HFF-Myc (cell line): ENCODE measurements around the gene NXF3.
"Not testable (repeated sequence)": the region's sequence is repeated elsewhere in the genome, so short reads cannot be mapped to it uniquely, and the experiment has no call there.

Source experiments
- DNase-seq: peaks from one replicate; pipeline ENCODE4 v3.0.0-alpha.2; 2011; ENCODE audit warnings: low read depth; ENCODE audit errors: extremely low read depth
- H3K4me3 ChIP-seq: replicated peaks from 2 replicates; pipeline ENCODE4 v1.5.1; 2011; ENCODE audit warnings: low read depth, mild to moderate bottlenecking, control low read depth, low read length
- CTCF ChIP-seq: IDR thresholded peaks from 2 replicates; pipeline ENCODE4 v1.5.1; 2012; ENCODE audit warnings: mild to moderate bottlenecking, low read depth, low read length, control low read depth; ENCODE audit errors: missing control alignments

The NXF3 gene

GRCh38 chrX:103092942-103093341, at the start of gene NXF3:
TSS of gene NXF3 (minus strand) at chrX:103093143. CDS start at chrX:103093023, 120 bp downstream.
- no peak for DNase-seq
- no peak within 1 kb of the TSS for H3K4me3 ChIP-seq
- TF ChIP-seq CTCF = no peak

- not testable (repeated sequence) for H3K4me3 ChIP-seq, DNase-seq
These were observed 43.6 kb upstream of the NXF3 start for GRCh38 chrX:103136528-103136927.

GRCh38 chrX:103124284-103124683, 31.3 kb upstream of the NXF3 start:
- DNase-seq = no peak
- H3K4me3 ChIP-seq = no peak overlapping the region
- no peak for TF ChIP-seq CTCF

- DNase-seq = no peak
- H3K4me3 ChIP-seq = no peak overlapping the region
- TF ChIP-seq CTCF = no peak
These were observed 27.8 kb upstream of the NXF3 start for GRCh38 chrX:103120748-103121147.

GRCh38 chrX:103116970-103117369, 24.0 kb upstream of the NXF3 start:
- H3K4me3 ChIP-seq, DNase-seq: not testable (repeated sequence)

- H3K4me3 ChIP-seq, DNase-seq: not testable (repeated sequence)
These were observed 16.6 kb upstream of the NXF3 start for GRCh38 chrX:103109497-103109896.

GRCh38 chrX:103107836-103108235, 14.9 kb upstream of the NXF3 start:
- no peak for DNase-seq
- TF ChIP-seq CTCF = no peak
- no peak overlapping the region for H3K4me3 ChIP-seq

- DNase-seq = not testable (repeated sequence)
These were observed 14.3 kb upstream of the NXF3 start for GRCh38 chrX:103107227-103107737.

GRCh38 chrX:103104370-103104769, 11.4 kb upstream of the NXF3 start:
- not testable (repeated sequence) for DNase-seq, H3K4me3 ChIP-seq

More at GRCh38 chrX:103107227-103107737, 14.3 kb upstream of the NXF3 start:
- not testable (repeated sequence) for H3K4me3 ChIP-seq

GRCh38 chrX:103103866-103104265, 10.9 kb upstream of the NXF3 start:
- DNase-seq, H3K4me3 ChIP-seq: not testable (repeated sequence)
